OCI-LY1 (cell line): ENCODE results near the gene DCUN1D2.

Experiments used
- H2AFZ ChIP-seq: fragments of 200-600 bp; sonication (generic), shearing (Covaris generic); 2 replicates; pipeline ENCODE4 v1.6.0; 2014; ENCODE audit warnings: antibody characterized with exemption, mild to moderate bottlenecking, low read length
- H3F3A ChIP-seq: fragments of 200-600 bp; sonication (generic), shearing (Covaris generic); 2 replicates; pipeline ENCODE4 v1.6.0; 2014; ENCODE audit warnings: mild to moderate bottlenecking, antibody characterized with exemption, low read length, moderate library complexity; ENCODE audit not compliant: insufficient read depth
- H3K27ac ChIP-seq: fragments of 200-600 bp; sonication (generic); 2 replicates; pipeline ENCODE4 v1.5.1; 2014; ENCODE audit warnings: low read length, mixed run types, mild to moderate bottlenecking, low read depth; ENCODE audit not compliant: poor library complexity, severe bottlenecking
- H3K27me3 ChIP-seq: fragments of 200-600 bp; sonication (generic); 2 replicates; pipeline ENCODE4 v1.6.0; 2014; ENCODE audit warnings: antibody characterized with exemption, mild to moderate bottlenecking, low read length, moderate library complexity; ENCODE audit not compliant: insufficient read depth
- H3K36me3 ChIP-seq: fragments of 200-600 bp; sonication (generic); 2 replicates; pipeline ENCODE4 v1.6.1; 2014; ENCODE audit warnings: mild to moderate bottlenecking, antibody characterized with exemption, low read length, moderate library complexity, mixed read lengths; ENCODE audit not compliant: insufficient read depth
- H3K4me1 ChIP-seq: fragments of 200-600 bp; sonication (generic); 2 replicates; pipeline ENCODE4 v1.5.1; 2014; ENCODE audit warnings: mild to moderate bottlenecking, low read length, moderate library complexity; ENCODE audit not compliant: insufficient read depth, severe bottlenecking
- H3K4me2 ChIP-seq: fragments of 200-600 bp; sonication (generic), shearing (Covaris generic); 2 replicates; pipeline ENCODE4 v1.6.1; 2014; ENCODE audit warnings: low read length
- H3K4me3 ChIP-seq: fragments of 200-600 bp; sonication (generic); 2 replicates; pipeline ENCODE4 v1.5.1; 2014; ENCODE audit warnings: low read length, low read depth, mild to moderate bottlenecking, mixed read lengths; ENCODE audit not compliant: poor library complexity, severe bottlenecking
- H3K79me2 ChIP-seq: fragments of 200-600 bp; shearing (Covaris generic); 2 replicates; pipeline ENCODE4 v1.6.1; 2016; ENCODE audit warnings: mixed run types, low read length, mixed read lengths; ENCODE audit not compliant: insufficient read depth
- H3K9ac ChIP-seq: fragments of 200-600 bp; sonication (generic), shearing (Covaris generic); 2 replicates; pipeline ENCODE4 v1.6.1; 2014; ENCODE audit warnings: mild to moderate bottlenecking, low read length, mixed read lengths
- H3K9me2 ChIP-seq: fragments of 200-600 bp; sonication (generic), shearing (Covaris generic); 2 replicates; pipeline ENCODE4 v1.6.1; 2014; ENCODE audit warnings: low read depth, mild to moderate bottlenecking, low read length, mixed read lengths
- H3K9me3 ChIP-seq: fragments of 200-600 bp; shearing (Covaris generic); 2 replicates; pipeline ENCODE4 v1.6.1; 2014; ENCODE audit warnings: low read length, mixed read lengths
- H4K20me1 ChIP-seq: fragments of 200-600 bp; sonication (generic), shearing (Covaris generic); 2 replicates; pipeline ENCODE4 v1.6.0; 2016; ENCODE audit warnings: mild to moderate bottlenecking, low read length; ENCODE audit not compliant: insufficient read depth
- CTCF ChIP-seq: fragments of 200-600 bp; sonication (generic), shearing (Covaris generic); IDR thresholded peaks from 2 replicates; pipeline ENCODE4 v1.5.1; 2017; ENCODE audit warnings: mild to moderate bottlenecking, antibody characterized with exemption, low read length, moderate library complexity, mixed read lengths
- EZH2 ChIP-seq: fragments of 200-600 bp; sonication (generic), shearing (Covaris generic); IDR thresholded peaks from 2 replicates; pipeline ENCODE4 v1.8.0; 2017; ENCODE audit warnings: borderline replicate concordance, mixed run types, mild to moderate bottlenecking, antibody characterized with exemption, low read length, moderate library complexity, mixed read lengths

DCUN1D2 gene

DNA sequence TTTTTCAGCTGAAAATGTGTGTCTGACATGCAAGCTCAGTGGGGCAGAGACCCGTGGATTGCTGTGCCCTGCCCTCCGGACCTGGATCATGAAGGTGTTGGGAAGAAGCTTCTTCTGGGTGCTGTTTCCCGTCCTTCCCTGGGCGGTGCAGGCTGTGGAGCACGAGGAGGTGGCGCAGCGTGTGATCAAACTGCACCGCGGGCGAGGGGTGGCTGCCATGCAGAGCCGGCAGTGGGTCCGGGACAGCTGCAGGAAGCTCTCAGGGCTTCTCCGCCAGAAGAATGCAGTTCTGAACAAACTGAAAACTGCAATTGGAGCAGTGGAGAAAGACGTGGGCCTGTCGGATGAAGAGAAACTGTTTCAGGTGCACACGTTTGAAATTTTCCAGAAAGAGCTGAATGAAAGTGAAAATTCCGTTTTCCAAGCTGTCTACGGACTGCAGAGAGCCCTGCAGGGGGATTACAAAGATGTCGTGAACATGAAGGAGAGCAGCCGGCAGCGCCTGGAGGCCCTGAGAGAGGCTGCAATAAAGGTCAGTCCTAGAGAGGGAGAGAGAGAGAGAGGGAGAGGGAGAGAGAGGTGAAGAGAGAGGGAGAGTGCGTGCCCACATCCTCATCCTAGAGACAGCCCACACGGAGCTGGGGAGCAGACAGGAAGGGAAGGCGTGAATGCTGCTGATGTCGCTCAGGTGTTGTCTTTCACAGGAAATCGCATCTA, 5.1 kb upstream of the DCUN1D2 start:
- H3F3A ChIP-seq: peaks cover 5% of the 10 kb centered on the region; the same call in 1 of the 2 replicates
- H3K9ac ChIP-seq: no peak overlapping the region
- no peaks in the 10 kb centered on the region for H3K9me3 ChIP-seq
- H2AFZ ChIP-seq: no peak overlapping the region
- no peak overlapping the region for H3K4me3 ChIP-seq
- no peaks in the 10 kb centered on the region for H3K27me3 ChIP-seq
- H3K79me2 ChIP-seq: no peaks in the 10 kb centered on the region
- peaks cover 46% of the 10 kb centered on the region for H3K36me3 ChIP-seq
- H4K20me1 ChIP-seq: no peaks in the 10 kb centered on the region
- no peak overlapping the region for H3K4me2 ChIP-seq
- no peak overlapping the region for H3K27ac ChIP-seq
- TF ChIP-seq CTCF: no peak
- TF ChIP-seq EZH2: no peak
- peaks cover 29% of the 10 kb centered on the region for H3K4me1 ChIP-seq
- H3K9me2 ChIP-seq: no peaks in the 10 kb centered on the region

GRCh38 chr13:113493315-113493951, 2.9 kb upstream of the DCUN1D2 start:
- H3K27ac ChIP-seq: no peak overlapping the region
- peak overlapping the region; percentile 1; the same call in 1 of the 2 replicates for H3K9ac ChIP-seq
- no peak overlapping the region for H2AFZ ChIP-seq
- peak overlapping the region; percentile 47 for H3K4me2 ChIP-seq
- H3K4me1 ChIP-seq: peaks cover 43% of the 10 kb centered on the region
- peaks cover 5% of the 10 kb centered on the region; the same call in 1 of the 2 replicates for H3F3A ChIP-seq
- peak overlapping the region; percentile 0 for H3K4me3 ChIP-seq
- no peaks in the 10 kb centered on the region for H3K9me2 ChIP-seq
- no peaks in the 10 kb centered on the region for H4K20me1 ChIP-seq
- H3K79me2 ChIP-seq: peaks cover 16% of the 10 kb centered on the region
- peaks cover 26% of the 10 kb centered on the region for H3K36me3 ChIP-seq
- TF ChIP-seq CTCF: no peak
- no peak for TF ChIP-seq EZH2
- H3K9me3 ChIP-seq: no peaks in the 10 kb centered on the region
- no peaks in the 10 kb centered on the region for H3K27me3 ChIP-seq

- Histone ChIP-seq H3K27ac (no peak overlapping the region), H3K9me3 (no peaks in the 10 kb centered on the region), H3K4me2 (peak overlapping the region; percentile 96), H3K4me1 (peaks cover 57% of the 10 kb centered on the region), H3K9ac (no peak overlapping the region; the same call in 1 of the 2 replicates), H3K4me3 (peak overlapping the region; percentile 89), H3K27me3 (no peaks in the 10 kb centered on the region), H3K9me2 (no peaks in the 10 kb centered on the region), H4K20me1 (no peaks in the 10 kb centered on the region), H2AFZ (no peak overlapping the region), H3K79me2 (peaks cover 31% of the 10 kb centered on the region), H3F3A (peaks cover 1% of the 10 kb centered on the region; the same call in 1 of the 2 replicates), H3K36me3 (peaks cover 22% of the 10 kb centered on the region)
- TF ChIP-seq EZH2 (no peak), CTCF (no peak)
Observed at GRCh38 chr13:113491982-113492381, 1.5 kb upstream of the DCUN1D2 start.
